GM12892 (cell line): ENCODE measurements around the gene PTTG1IP.
"Not testable (repeated sequence)": the region's sequence is repeated elsewhere in the genome, so short reads cannot be mapped to it uniquely, and the experiment has no call there.

Source experiments
- DNase-seq: peaks from one replicate; pipeline ENCODE4 v3.0.0; 2011; ENCODE audit not compliant: insufficient read length
- FAIRE-seq: peaks from 2 replicates; lab custom pipeline; 2011; peaks lifted over from hg19 to GRCh38; lab: Jason Lieb, UNC
- POLR2A ChIP-seq: IDR thresholded peaks from 2 replicates; pipeline ENCODE4 v1.6.1; 2011; ENCODE audit warnings: low read depth, low read length, control low read depth
- POLR2AphosphoS5 ChIP-seq: IDR thresholded peaks from 2 replicates; pipeline ENCODE4 v1.6.1; 2011; ENCODE audit warnings: low read depth, low read length, control low read depth
- TAF1 ChIP-seq: IDR thresholded peaks from 2 replicates; pipeline ENCODE4 v1.6.1; 2011; ENCODE audit warnings: low read depth, mild to moderate bottlenecking, control low read depth, low read length, borderline replicate concordance

Gene PTTG1IP

DNA sequence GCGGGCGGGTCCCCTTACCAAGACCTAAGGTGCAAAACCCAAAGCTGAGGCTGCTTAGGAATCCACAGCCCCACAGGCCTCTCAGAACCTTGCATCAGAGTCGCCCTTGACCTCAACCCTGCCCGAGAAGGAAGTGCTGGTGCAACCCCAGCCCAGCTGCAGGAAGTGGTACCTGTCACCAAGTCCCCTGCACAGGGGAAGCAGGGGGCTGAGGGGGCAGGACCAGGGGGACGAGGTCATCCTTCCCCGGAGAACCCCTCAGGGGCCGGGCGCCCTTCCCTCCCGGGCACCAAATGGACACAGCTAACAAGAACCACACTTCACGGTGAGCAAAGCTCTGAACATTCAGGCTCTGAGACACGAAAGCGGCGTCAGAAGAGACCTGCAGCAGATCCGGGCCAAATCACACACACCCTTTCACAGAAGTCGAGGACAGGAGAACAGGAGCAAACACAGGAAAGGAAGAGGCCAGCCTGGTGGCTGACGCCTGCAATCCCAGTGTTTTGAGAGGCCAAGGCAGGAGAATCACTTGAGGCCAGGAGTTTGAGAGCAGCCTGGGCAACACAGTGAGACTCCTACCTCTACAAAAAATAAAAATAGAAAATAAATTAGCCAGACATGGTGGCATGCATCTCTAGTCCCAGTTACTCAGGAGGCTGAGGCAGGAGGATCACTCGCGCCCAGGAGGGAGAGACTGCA is 40.8 kb upstream of the PTTG1IP start:
- peak; percentile 75 for DNase-seq
- TF ChIP-seq TAF1 (no peak), POLR2AphosphoS5 (no peak), POLR2A (no peak)
- peak; percentile 96 for FAIRE-seq

DNA sequence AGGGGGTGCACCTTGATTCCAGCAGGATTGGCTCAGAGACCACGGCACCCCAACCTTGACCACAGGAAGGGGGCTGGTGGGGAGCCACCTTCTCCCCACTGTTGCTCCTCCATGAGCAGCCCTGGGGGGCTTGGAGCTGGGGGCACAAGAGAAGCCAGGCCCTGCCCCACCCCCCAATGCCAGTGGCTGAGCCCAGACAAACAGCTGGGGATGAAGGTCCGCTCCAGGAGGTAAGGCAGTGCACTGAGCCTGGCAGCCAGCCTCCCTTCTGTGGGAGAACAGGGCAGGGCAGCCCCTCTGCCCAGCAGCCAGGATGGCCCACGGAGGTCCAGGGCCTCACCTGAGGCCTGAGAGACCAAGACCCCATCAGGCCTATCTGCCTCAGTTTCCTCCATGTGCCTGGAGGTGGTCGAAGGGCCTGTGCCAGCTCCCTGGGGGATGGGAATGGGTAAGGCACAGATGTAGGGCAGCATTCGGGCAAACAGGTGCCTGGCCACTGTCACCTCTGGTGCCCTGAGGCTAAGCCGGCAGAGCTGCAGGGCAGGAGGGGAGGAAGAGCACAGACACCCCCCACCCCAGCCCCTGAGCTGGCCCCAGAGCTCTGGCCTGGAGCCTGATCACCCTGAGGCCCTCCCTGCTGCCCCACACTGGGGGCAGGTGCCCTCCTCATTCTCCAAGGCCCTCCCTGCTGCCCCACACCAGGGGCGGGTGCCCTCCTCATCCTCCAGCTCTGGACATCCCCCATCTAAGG is 40.1 kb upstream of the PTTG1IP start:
- DNase-seq: no peak
- no peak for FAIRE-seq
- TF ChIP-seq TAF1: no peak
- no peak for TF ChIP-seq POLR2A
- no peak for TF ChIP-seq POLR2AphosphoS5

DNA sequence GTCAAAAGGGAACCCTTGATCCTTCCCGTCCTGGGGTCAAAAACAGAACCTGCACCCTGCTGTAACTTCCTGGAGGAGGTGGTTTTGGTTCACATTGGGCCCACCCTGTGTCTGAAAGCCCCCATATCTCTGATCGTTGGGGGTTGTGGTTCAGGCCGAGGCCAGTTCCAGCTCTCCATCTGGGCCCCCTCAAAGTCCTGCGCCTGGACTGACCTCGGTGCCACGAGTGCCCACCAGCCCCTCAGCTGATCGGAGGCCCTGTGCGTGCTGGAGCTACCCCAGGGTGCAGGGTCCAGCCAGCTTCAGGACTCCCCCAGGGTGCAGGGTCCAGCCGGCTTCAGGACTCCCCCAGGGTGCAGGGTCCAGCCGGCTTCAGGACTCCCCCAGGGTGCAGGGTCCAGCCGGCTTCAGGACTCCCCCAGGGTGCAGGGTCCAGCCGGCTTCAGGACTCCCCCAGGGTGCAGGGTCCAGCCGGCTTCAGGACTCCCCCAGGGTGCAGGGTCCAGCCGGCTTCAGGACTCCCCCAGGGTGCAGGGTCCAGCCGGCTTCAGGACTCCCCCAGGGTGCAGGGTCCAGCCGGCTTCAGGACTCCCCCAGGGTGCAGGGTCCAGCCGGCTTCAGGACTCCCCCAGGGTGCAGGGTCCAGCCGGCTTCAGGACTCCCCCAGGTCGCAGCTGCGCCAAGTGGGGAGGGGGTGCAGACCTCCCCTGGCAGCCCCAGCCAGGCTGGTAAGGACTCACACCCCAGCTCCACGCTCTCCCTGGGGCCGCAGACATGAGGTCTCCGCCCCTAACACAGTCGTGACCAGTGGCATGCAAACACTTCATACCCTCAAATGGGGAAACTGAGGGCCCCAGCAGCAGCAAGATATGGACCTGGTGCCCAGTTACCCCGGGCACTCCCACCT is 39.3 kb upstream of the PTTG1IP start:
- DNase-seq, FAIRE-seq: not testable (repeated sequence)

DNA sequence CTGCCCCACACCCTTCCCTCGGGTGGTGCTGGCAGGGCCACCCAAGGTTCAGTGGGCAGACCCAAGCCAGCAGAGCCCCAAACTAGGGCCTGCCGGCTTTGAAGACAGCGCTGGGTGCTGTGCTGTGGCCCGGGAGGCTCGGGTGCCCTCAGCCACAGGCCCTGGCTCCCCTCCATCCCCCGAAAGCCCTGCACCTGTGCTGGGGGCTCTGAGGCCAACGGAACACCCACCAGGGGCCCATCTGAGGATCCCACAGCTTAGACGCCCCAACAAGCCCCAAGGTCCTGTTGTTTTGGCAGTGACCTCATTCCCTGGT is 38.6 kb upstream of the PTTG1IP start:
- FAIRE-seq (no peak), DNase-seq (no peak)
- TF ChIP-seq POLR2AphosphoS5 (no peak), TAF1 (no peak)

DNA sequence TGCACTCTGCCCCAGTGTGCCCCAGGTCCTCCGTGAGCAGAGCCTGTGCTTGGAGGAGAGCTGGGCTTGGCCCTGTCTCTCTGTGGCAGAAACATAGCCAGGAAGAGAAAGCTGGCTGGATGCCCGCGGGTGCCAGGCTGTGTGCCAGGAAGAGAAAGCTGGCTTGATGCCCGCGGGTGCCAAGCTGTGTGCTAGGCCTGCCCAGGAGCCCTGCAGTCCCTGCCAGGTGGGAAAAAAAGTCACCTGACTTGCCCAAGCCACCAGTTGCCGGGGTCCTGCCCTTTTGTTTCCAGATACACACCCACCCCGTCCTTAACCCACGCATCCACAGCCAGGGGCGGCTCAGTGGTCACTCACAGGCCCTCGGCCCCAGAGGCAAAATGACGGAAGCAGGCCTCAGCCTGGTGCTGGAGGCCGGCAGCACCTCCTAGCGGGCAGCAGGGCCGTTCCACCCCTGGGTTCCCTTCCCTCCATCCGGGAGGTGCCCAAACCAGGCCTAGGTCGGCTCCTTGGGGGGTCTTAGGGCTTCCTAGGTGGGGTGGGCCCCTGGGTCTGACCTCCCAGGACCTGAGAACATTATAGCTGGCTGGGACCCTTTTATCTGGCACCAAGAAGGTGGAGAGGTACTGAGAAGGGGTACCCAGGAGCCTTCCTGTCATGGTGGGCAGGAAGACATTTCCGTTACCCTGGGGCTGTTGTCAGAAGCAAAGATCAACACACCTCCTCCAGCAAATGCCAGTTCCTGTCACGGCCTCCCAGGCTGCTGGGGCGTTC is 38.1 kb upstream of the PTTG1IP start:
- FAIRE-seq (peak; percentile 51), DNase-seq (peak; percentile 63)
- TF ChIP-seq POLR2AphosphoS5 (no peak), POLR2A (0 out of 2 replicates have a peak, but pooled peaks have one; percentile 13)

DNA sequence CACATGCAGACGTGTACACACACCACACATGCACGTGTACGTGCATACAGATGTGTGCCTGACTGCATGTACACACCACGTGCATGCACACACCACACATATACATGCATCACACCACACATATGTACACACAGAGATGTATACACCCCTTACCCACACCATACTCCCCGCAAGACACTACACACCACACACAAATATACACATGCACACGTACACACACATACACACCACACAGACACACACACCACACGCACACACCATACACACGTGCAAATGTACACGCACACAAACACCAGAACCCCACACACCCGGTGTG is 37.5 kb upstream of the PTTG1IP start:
- FAIRE-seq (peak; percentile 53), DNase-seq (no peak)
- TF ChIP-seq POLR2A (no peak; the same call in 1 of the 2 replicates), TAF1 (no peak), POLR2AphosphoS5 (no peak)

DNA sequence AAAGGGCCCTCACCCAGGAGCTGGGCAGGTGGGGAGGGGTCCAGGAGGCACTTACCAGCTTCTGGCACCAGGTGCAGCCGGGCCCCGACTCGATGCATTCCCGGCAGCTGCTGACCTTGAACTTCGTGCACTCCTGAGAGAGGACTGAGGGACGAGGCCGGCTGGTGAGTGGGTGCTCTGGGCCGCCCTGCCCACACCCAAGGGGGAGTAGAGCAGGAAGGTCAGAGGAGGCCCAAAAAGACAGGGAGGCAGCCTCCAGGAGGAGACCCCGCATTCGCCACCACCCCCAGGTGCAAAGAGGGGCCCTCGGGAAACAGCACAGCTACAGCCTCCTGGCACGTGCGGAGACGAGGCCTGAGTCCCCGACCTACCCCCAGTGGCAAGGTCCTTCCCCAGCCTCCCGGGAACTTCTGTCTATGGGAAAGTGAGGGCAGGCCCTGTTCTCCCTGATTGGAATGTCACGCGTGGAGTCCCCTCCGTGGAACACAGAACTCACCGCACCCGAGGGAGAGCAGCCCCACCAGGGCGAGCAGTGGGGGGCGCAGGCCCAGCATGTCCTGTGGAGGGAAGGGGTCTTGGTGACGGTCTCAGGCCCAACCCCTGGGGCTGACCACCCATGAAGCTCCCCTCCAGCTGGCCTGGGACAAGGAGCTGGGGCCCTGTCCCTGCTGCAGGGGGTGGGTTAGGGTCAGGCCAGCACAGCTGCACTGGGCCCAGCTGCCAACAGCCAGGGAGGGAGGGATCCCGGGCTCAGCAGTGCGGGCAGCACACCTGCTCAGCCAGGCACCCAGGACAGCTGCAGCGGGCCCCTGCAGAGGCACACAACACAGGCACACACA is 37.0 kb upstream of the PTTG1IP start:
- no peak for DNase-seq
- FAIRE-seq: no peak
- TF ChIP-seq POLR2A (no peak), POLR2AphosphoS5 (no peak), TAF1 (no peak)

DNA sequence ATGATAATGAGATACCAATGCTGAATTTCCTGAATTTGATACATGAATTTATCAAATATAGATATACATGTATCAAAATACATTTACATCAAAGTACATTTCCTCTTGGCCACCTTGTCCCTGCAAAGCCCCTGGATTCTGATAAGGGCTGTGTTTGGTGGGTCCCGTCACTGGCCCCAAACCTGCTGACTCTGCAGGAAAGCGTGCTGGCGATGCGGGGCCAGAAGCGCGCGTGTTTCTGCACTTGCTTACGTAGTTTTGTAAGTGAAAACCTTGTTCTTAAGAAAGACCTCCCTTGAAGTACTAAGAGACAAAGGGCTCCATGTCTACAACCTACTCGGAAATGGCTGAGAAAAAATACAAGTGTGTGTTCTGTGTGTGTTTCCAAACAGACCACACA is 36.2 kb upstream of the PTTG1IP start:
- FAIRE-seq (no peak), DNase-seq (no peak)
- TF ChIP-seq TAF1: no peak
- no peak for TF ChIP-seq POLR2AphosphoS5
- TF ChIP-seq POLR2A: no peak

DNA sequence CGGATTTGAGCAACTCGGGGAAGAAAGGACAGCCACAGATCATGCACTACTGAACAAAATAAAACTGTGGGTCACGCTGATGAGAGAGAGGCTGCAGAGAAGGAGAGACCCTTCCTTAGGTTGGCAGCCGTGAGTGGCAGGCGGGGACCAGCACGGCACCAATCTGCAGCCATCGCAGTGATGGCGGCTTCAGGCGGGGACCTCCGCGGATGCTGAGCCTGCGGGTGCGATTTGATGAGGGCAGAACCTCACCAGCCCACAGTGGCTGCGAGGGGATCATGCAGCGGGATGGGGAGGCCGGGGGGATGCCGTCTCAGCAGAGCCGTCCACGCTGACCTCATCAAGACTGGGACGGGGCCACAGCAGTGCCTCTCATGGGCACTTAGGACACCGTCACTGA is 35.4 kb upstream of the PTTG1IP start:
- FAIRE-seq: no peak
- no peak for DNase-seq
- TF ChIP-seq POLR2A (no peak), TAF1 (no peak), POLR2AphosphoS5 (no peak)
